CD1c-positive myeloid dendritic cell (primary cell): Measurements from ENCODE around the gene ITGB5.
"Not testable (repeated sequence)": the region's sequence is repeated elsewhere in the genome, so short reads cannot be mapped to it uniquely, and the experiment has no call there.

Experiments used
- DNase-seq: peaks from one replicate; pipeline ENCODE4 v3.0.0-alpha.2; 2016; ENCODE audit errors: extremely low spot score

ITGB5 gene

GRCh38 chr3:124770336-124771082 is 116.7 kb downstream of the ITGB5 start:
- no peak for DNase-seq

DNA sequence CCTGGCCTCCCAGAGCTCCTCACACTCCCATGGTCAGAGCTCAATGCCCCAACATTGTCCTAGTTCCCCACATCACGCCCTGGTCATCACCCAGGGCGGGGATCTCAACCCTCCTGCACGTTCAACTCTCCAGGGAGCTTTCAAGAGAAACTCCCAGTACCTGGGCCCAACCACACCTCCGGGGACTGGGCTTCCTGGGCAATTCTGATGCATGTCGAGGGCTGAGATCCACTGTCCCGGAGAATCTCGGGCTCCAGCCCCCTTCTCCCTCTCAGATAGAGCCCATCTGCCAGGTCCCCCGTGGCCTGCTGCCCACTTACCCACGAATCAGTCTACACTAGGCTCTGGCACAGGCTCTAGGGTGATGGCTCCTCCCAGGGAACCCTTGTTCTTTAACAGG is 117.7 kb downstream of the ITGB5 start:
- no peak for DNase-seq

GRCh38 chr3:124768812-124769211 is 118.4 kb downstream of the ITGB5 start:
- DNase-seq = no peak

DNA sequence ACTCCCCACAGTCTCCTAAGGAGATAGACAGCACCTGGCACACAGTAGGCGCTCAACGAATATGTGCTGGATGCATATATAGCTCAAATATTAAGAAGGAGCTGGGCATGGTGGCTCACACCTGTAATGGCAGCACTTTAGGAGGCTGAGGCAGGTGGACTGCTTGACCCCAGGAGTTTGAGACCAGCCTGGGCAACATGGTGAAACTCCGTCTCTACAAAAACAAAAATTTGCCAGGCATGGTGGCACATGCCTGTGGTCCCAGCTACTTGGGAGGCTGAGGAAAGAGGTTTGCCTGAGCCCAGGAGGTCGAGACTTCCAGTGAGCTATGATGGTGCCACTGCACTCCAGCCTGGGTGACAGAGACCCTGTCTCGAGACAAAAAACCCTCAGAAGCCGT is 119.5 kb downstream of the ITGB5 start:
- no peak for DNase-seq

- no peak for DNase-seq
These were observed 119.9 kb downstream of the ITGB5 start for GRCh38 chr3:124767264-124767663.

GRCh38 chr3:124766113-124767095 is 120.8 kb downstream of the ITGB5 start:
- no peak for DNase-seq

GRCh38 chr3:124765197-124765840 is 121.8 kb downstream of the ITGB5 start:
- DNase-seq = no peak

- DNase-seq = no peak
These were observed 122.4 kb downstream of the ITGB5 start for GRCh38 chr3:124764746-124765145.

DNA sequence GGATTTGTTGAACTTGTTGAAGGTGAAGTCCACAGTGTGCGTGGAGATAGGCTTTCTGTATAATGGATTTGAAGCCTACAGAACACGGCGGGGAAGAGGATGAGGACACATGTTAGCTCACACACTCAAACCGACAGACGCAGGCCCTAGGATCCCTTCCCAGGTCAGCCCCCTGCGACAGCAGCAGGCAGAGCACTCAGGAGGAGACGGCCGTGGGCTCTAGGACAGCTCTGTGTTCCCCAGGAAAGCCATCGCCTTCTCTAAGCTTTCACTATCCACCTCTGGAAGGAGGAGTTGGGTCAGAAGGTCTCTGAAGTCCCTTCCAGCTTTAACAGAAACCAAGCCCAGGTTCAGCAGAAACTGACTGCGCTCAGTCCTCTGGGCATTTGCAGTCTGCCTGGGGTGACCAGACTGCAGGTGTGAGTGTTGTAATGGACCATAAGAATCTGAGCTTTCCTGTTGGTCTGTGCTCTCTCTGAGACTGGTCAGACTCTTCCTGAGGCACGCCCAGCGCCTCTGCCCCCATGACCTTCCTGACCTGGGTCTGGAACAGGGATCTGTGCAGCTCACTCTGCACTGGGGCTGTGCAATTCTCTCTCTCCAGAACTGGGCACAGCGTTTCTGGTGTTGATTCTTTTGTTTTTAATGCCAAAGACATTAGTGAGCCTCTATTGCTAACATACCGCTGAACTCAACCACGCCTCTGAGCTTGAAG is 123.4 kb downstream of the ITGB5 start:
- DNase-seq = no peak

- no peak for DNase-seq
These were observed 124.0 kb downstream of the ITGB5 start for GRCh38 chr3:124763206-124763605.

- DNase-seq = no peak
These were observed 124.5 kb downstream of the ITGB5 start for GRCh38 chr3:124762661-124763011.

GRCh38 chr3:124761935-124762660 is 125.1 kb downstream of the ITGB5 start:
- DNase-seq = no peak

- DNase-seq = peak; percentile 87
These were observed 125.8 kb downstream of the ITGB5 start for GRCh38 chr3:124761250-124761796.

- DNase-seq = no peak
These were observed 126.6 kb downstream of the ITGB5 start for GRCh38 chr3:124760601-124761000.

- DNase-seq = no peak
These were observed 127.3 kb downstream of the ITGB5 start for GRCh38 chr3:124759666-124760401.

DNA sequence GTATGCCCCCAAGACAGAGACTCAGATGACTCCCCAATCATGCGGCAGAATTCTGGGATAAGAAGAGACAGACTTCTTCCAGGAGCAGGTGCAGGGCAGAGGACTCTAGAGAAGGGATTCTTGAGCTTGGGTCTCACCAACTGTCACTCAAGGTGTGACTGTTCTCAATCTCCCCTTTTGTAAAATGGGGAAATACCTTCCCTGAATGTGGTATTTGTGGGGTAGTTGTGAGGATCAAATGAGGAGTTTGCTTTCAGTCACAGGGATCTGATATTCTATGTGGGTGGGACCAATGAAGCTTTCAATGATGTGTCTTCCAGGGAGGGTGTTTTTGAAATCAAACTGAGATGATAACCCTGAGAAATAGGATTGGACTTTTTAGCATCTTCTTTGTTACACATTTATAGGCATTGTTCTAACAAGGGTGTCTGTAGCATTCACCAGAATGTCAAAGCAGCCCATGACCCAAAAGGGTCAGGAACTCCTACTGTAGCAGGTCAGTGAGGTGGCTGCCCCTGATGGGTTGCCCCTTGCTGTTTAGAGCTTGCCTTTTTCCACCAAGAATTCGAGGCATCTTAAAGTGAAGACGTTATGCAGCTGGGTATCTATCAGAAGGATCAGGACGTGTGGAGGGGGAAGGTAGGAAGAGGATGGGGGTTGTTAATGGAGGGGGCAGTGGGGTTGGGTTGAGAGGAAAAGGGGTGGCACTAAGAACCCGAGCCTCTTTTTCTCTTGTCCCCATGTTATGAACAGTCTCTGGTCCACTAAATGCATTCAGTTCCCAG is 128.1 kb downstream of the ITGB5 start:
- no peak for DNase-seq

DNA sequence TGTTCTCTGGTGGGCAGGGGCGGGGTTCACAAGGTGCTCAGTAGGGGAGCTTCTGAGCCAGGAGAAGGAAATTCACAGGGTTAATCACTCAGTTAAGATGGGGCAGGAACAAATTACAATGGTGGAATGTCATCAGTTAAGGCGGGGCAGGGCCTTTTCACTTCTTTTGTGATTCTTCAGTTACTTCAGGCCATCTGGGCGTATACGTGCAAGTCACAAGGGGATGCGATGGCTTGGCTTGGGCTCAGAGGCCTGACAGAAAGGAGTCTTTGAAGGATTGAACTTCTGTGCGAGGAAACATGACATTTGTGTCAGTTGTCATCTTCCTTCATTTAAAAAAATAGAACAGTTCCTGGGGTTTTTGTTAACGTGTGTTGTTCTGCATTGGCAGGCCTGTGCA is 129.2 kb downstream of the ITGB5 start:
- not testable (repeated sequence) for DNase-seq

DNA sequence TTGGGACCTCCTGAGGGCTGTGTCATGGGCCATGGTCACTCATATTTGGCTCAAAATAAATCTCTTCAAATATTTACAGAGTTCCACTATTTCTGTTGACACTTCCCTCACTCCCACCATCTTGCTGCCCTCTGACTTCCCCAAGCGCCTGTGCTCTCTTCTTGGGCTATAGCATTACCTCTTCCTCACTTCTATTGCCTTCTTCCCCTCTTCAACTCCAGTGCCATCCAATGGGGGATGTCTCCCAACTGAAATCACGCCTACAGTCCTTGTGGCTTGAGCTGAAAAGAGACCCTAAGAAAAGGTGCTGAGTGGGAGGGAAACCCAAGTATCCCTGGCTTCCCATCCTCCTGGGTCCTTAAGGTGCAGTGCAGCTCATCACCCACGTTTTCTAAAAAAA is 135.1 kb downstream of the ITGB5 start:
- no peak for DNase-seq

GRCh38 chr3:124751501-124751900 is 135.7 kb downstream of the ITGB5 start:
- no peak for DNase-seq
